Measurements from ENCODE around the gene VAT1L.

Gene VAT1L

GRCh38 chr16:77993111-77993985 is 205.0 kb downstream of the VAT1L start:
- peak overlapping the region; percentile 56; the same call in 1 of the 2 replicates for H3K9ac ChIP-seq (ENCODE audit: low read depth, low read length)
- H3K4me3 ChIP-seq (ENCODE audit: low read length), result no peak overlapping the region
- H3K27ac ChIP-seq (ENCODE audit: low read depth, low read length), result peak overlapping the region; percentile 96
- no peaks in the 10 kb centered on the region for H3K27me3 ChIP-seq (ENCODE audit: insufficient read depth, low read length)
- no peaks in the 10 kb centered on the region for H3K36me3 ChIP-seq (ENCODE audit: insufficient read depth, low read length)
- H3K4me1 ChIP-seq (ENCODE audit: insufficient read depth, low read length), result peaks cover 42% of the 10 kb centered on the region
- WGBS, result 62% methylated on average over 6 of the region's 6 CpGs
- peaks cover 25% of the 10 kb centered on the region for H3K9me3 ChIP-seq (ENCODE audit: insufficient read depth, low read depth, low read length)

GRCh38 chr16:77995843-77996455 is 207.6 kb downstream of the VAT1L start:
- H3K36me3 ChIP-seq (ENCODE audit: insufficient read depth, low read length), result no peaks in the 10 kb centered on the region
- peaks cover 25% of the 10 kb centered on the region for H3K9me3 ChIP-seq (ENCODE audit: insufficient read depth, low read depth, low read length)
- no peak overlapping the region; the same call in 1 of the 2 replicates for H3K27ac ChIP-seq (ENCODE audit: low read depth, low read length)
- no peak overlapping the region for H3K4me3 ChIP-seq (ENCODE audit: low read length)
- 97% methylated on average over 7 of the region's 7 CpGs for whole genome bisulfite sequencing
- H3K27me3 ChIP-seq (ENCODE audit: insufficient read depth, low read length), result no peaks in the 10 kb centered on the region
- H3K9ac ChIP-seq (ENCODE audit: low read depth, low read length), result no peak overlapping the region
- H3K4me1 ChIP-seq (ENCODE audit: insufficient read depth, low read length), result peaks cover 34% of the 10 kb centered on the region

- Histone ChIP-seq H3K27ac (ENCODE audit: low read depth, low read length) (no peak overlapping the region), H3K4me3 (ENCODE audit: low read length) (no peak overlapping the region), H3K9ac (ENCODE audit: low read depth, low read length) (no peak overlapping the region), H3K27me3 (ENCODE audit: insufficient read depth, low read length) (no peaks in the 10 kb centered on the region), H3K9me3 (ENCODE audit: insufficient read depth, low read depth, low read length) (peaks cover 22% of the 10 kb centered on the region), H3K36me3 (ENCODE audit: insufficient read depth, low read length) (no peaks in the 10 kb centered on the region), H3K4me1 (ENCODE audit: insufficient read depth, low read length) (peaks cover 16% of the 10 kb centered on the region)
- WGBS, result 70% methylated on average over 10 of the region's 10 CpGs
Measured at GRCh38 chr16:77998350-77999023, 210.1 kb downstream of the VAT1L start.

- peaks cover 6% of the 10 kb centered on the region; the same call in 1 of the 2 replicates for H3K4me1 ChIP-seq (ENCODE audit: insufficient read depth, low read length)
- H3K27ac ChIP-seq (ENCODE audit: low read depth, low read length), result no peak overlapping the region
- no peaks in the 10 kb centered on the region for H3K27me3 ChIP-seq (ENCODE audit: insufficient read depth, low read length)
- H3K4me3 ChIP-seq (ENCODE audit: low read length), result no peak overlapping the region
- no peaks in the 10 kb centered on the region for H3K36me3 ChIP-seq (ENCODE audit: insufficient read depth, low read length)
- H3K9ac ChIP-seq (ENCODE audit: low read depth, low read length), result no peak overlapping the region
- WGBS, result 94% methylated on average over 3 of the region's 4 CpGs
- peaks cover 5% of the 10 kb centered on the region; the same call in 1 of the 2 replicates for H3K9me3 ChIP-seq (ENCODE audit: insufficient read depth, low read depth, low read length)
Measured at GRCh38 chr16:78001451-78002025, 213.2 kb downstream of the VAT1L start.

GRCh38 chr16:78002915-78003538 is 214.7 kb downstream of the VAT1L start:
- Histone ChIP-seq H3K4me1 (ENCODE audit: insufficient read depth, low read length) (peaks cover 6% of the 10 kb centered on the region; the same call in 1 of the 2 replicates), H3K36me3 (ENCODE audit: insufficient read depth, low read length) (no peaks in the 10 kb centered on the region), H3K27ac (ENCODE audit: low read depth, low read length) (no peak overlapping the region), H3K4me3 (ENCODE audit: low read length) (no peak overlapping the region), H3K27me3 (ENCODE audit: insufficient read depth, low read length) (no peaks in the 10 kb centered on the region), H3K9ac (ENCODE audit: low read depth, low read length) (no peak overlapping the region), H3K9me3 (ENCODE audit: insufficient read depth, low read depth, low read length) (no peaks in the 10 kb centered on the region)
- 23% methylated on average over 11 of the region's 11 CpGs for WGBS

GRCh38 chr16:78004517-78004916 is 216.2 kb downstream of the VAT1L start:
- peaks cover 6% of the 10 kb centered on the region; the same call in 1 of the 2 replicates for H3K4me1 ChIP-seq (ENCODE audit: insufficient read depth, low read length)
- 96% methylated on average over 4 of the region's 4 CpGs for WGBS
- no peak overlapping the region for H3K9ac ChIP-seq (ENCODE audit: low read depth, low read length)
- no peaks in the 10 kb centered on the region for H3K27me3 ChIP-seq (ENCODE audit: insufficient read depth, low read length)
- H3K27ac ChIP-seq (ENCODE audit: low read depth, low read length), result no peak overlapping the region
- no peaks in the 10 kb centered on the region for H3K9me3 ChIP-seq (ENCODE audit: insufficient read depth, low read depth, low read length)
- no peaks in the 10 kb centered on the region for H3K36me3 ChIP-seq (ENCODE audit: insufficient read depth, low read length)
- no peak overlapping the region for H3K4me3 ChIP-seq (ENCODE audit: low read length)

GRCh38 chr16:78005881-78006280 is 217.5 kb downstream of the VAT1L start:
- no peak overlapping the region for H3K9ac ChIP-seq (ENCODE audit: low read depth, low read length)
- no peaks in the 10 kb centered on the region for H3K27me3 ChIP-seq (ENCODE audit: insufficient read depth, low read length)
- no peaks in the 10 kb centered on the region for H3K36me3 ChIP-seq (ENCODE audit: insufficient read depth, low read length)
- H3K27ac ChIP-seq (ENCODE audit: low read depth, low read length), result no peak overlapping the region
- WGBS, result 79% methylated on average over 4 of the region's 5 CpGs
- no peak overlapping the region for H3K4me3 ChIP-seq (ENCODE audit: low read length)
- peaks cover 6% of the 10 kb centered on the region; the same call in 1 of the 2 replicates for H3K4me1 ChIP-seq (ENCODE audit: insufficient read depth, low read length)
- H3K9me3 ChIP-seq (ENCODE audit: insufficient read depth, low read depth, low read length), result no peaks in the 10 kb centered on the region

- Histone ChIP-seq H3K27me3 (ENCODE audit: insufficient read depth, low read length) (no peaks in the 10 kb centered on the region), H3K36me3 (ENCODE audit: insufficient read depth, low read length) (no peaks in the 10 kb centered on the region)
- 100% methylated on average over 2 of the region's 3 CpGs for WGBS
Measured at GRCh38 chr16:78007121-78007520, 218.8 kb downstream of the VAT1L start.

GRCh38 chr16:78022347-78023060 is 234.1 kb downstream of the VAT1L start, which contains the start of gene CLEC3A:
Gene CLEC3A (plus strand): TSS chr16:78022548. CDS start chr16:78022627, 79 bp downstream.
- H3K27me3 ChIP-seq (ENCODE audit: insufficient read depth, low read length), result no peaks in the 10 kb centered on the region
- no peaks in the 10 kb centered on the region for H3K9me3 ChIP-seq (ENCODE audit: insufficient read depth, low read depth, low read length)
- no peak within 1 kb of the TSS for H3K27ac ChIP-seq (ENCODE audit: low read depth, low read length)
- H3K4me1 ChIP-seq (ENCODE audit: insufficient read depth, low read length), result peaks cover 11% of the 10 kb centered on the region; the same call in 1 of the 2 replicates
- H3K9ac ChIP-seq (ENCODE audit: low read depth, low read length), result no peak within 1 kb of the TSS
- 70% methylated on average over 5 of the region's 5 CpGs for WGBS
- no peak within 1 kb of the TSS for H3K4me3 ChIP-seq (ENCODE audit: low read length)
- no peaks in the 10 kb centered on the region for H3K36me3 ChIP-seq (ENCODE audit: insufficient read depth, low read length)

More at GRCh38 chr16:78007121-78007520, 218.8 kb downstream of the VAT1L start:
- H3K27ac ChIP-seq (ENCODE audit: low read depth, low read length), result no peak overlapping the region
- peaks cover 6% of the 10 kb centered on the region; the same call in 1 of the 2 replicates for H3K4me1 ChIP-seq (ENCODE audit: insufficient read depth, low read length)
- no peaks in the 10 kb centered on the region for H3K9me3 ChIP-seq (ENCODE audit: insufficient read depth, low read depth, low read length)
- no peak overlapping the region for H3K9ac ChIP-seq (ENCODE audit: low read depth, low read length)
- H3K4me3 ChIP-seq (ENCODE audit: low read length), result no peak overlapping the region

GRCh38 chr16:78024159-78024558 is 235.8 kb downstream of the VAT1L start:
- H3K4me1 ChIP-seq (ENCODE audit: insufficient read depth, low read length), result peaks cover 11% of the 10 kb centered on the region; the same call in 1 of the 2 replicates
- no peak overlapping the region for H3K9ac ChIP-seq (ENCODE audit: low read depth, low read length)
- 96% methylated on average over 5 of the region's 5 CpGs for WGBS
- no peak overlapping the region for H3K27ac ChIP-seq (ENCODE audit: low read depth, low read length)
- H3K4me3 ChIP-seq (ENCODE audit: low read length), result no peak overlapping the region
- no peaks in the 10 kb centered on the region for H3K27me3 ChIP-seq (ENCODE audit: insufficient read depth, low read length)
- H3K36me3 ChIP-seq (ENCODE audit: insufficient read depth, low read length), result no peaks in the 10 kb centered on the region
- no peaks in the 10 kb centered on the region for H3K9me3 ChIP-seq (ENCODE audit: insufficient read depth, low read depth, low read length)
